ENCODE results near the gene CYP4F8.

Gene CYP4F8

DNA sequence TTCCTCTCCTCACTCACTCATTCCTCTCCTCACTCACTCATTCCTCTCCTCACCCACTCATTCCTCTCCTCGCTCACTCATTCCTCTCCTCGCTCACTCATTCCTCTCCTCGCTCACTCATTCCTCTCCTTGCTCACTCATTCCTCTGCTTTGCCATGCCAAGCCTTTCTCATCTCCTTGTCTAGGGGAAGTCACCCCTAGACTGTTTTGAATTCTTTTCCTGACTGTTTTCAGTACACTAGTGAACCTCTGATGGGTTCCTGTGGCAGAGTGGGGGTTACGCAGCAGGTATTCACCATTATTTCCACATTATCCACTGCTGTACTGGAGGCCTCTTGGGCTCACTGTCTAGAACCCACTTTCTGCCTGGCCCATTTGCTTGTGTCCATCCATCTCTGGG is 1.2 kb downstream of the CYP4F8 start:
- Histone ChIP-seq H2BK5ac (ENCODE audit: low read length) (no peak overlapping the region), H2AFZ (ENCODE audit: low read length) (no peak overlapping the region), H3K4ac (ENCODE audit: low read length) (no peak overlapping the region), H2AK5ac (ENCODE audit: low read depth, low read length) (no peak overlapping the region), H4K91ac (ENCODE audit: low read depth, low read length, poor library complexity) (no peak overlapping the region), H3K27ac (replicated peaks; ENCODE audit: low read length) (no peak overlapping the region), H3K9me3 (replicated peaks in 1 of 2; ENCODE audit: control insufficient read depth in 2 of 2, insufficient read depth in 1 of 2, low read depth in 1 of 2, low read length in 2 of 2) (peaks cover 0 to 56% of the 10 kb centered on the region in 2 donors), H3K4me3 (ENCODE audit: low read length in 2 of 2) (no peak overlapping the region), H3K4me2 (ENCODE audit: insufficient read depth, low read length, poor library complexity, severe bottlenecking) (no peak overlapping the region), H3K36me3 (replicated peaks in 1 of 2; ENCODE audit: control insufficient read depth in 2 of 2, insufficient read depth in 2 of 2, low read length in 2 of 2) (no peaks in the 10 kb centered on the region), H3K4me1 (ENCODE audit: control insufficient read depth in 2 of 2, insufficient read depth in 1 of 2, low read depth in 1 of 2, low read length in 2 of 2) (no peaks in the 10 kb centered on the region), H3K27me3 (ENCODE audit: control insufficient read depth in 3 of 3, insufficient read depth in 3 of 3, low read depth in 1 of 3, low read length in 3 of 3) (no peaks in the 10 kb centered on the region), H2BK12ac (ENCODE audit: low read length) (no peak overlapping the region), H3K9ac (ENCODE audit: low read depth, low read length, poor library complexity) (no peak overlapping the region), H3K23ac (ENCODE audit: low read depth, low read length, poor library complexity) (no peak overlapping the region), H3K14ac (ENCODE audit: low read length) (no peak overlapping the region), H3K18ac (ENCODE audit: low read length) (no peak overlapping the region), H2BK15ac (ENCODE audit: low read length) (no peak overlapping the region), H3K79me1 (ENCODE audit: low read depth, low read length) (no peaks in the 10 kb centered on the region), H2BK120ac (ENCODE audit: low read depth, low read length) (no peak overlapping the region), H4K8ac (ENCODE audit: low read depth, low read length) (no peak overlapping the region)
- DNase-seq (ENCODE audit: low spot score): no peak
- WGBS, 2 donors (ENCODE audit: extremely low coverage in 2 of 2, insufficient read length in 2 of 2, insufficient replicate concordance in 1 of 2): no CpG with 5 or more reads among the region's 4 CpGs

DNA sequence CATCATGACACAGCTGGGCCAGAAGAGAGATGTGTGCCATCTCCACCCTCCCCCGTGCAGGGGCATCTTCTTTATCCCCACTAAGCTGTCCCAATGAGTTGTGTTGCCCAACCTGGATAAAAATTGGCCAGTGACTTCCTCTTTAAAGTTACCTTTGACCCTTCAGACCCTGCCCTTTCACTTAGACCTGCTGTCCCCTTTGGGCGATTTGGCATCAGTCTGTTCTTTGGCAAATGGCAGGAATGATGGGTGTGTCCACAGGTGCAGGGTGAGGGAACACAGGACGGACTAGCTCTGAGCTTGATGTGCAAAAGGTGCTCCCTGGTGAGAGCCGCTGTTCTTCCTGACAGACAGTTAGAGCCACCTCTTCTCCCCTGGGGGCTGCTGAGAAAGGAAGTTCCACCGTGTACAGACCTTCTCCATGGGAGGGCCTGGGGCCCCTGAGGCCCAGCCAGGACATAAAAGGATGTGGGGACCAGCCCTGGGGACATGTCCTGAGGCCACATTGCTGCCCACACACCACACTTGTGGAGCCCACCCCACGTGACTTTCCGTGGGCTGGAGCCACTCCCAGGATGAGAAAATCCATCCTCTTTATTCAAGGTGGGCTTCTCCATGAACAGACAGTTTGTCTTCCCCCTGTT is 1.7 kb downstream of the CYP4F8 start:
- DNase-seq (ENCODE audit: low spot score): no peak
- H2BK120ac ChIP-seq (ENCODE audit: low read depth, low read length): no peak overlapping the region
- WGBS, 2 donors (ENCODE audit: extremely low coverage in 2 of 2, insufficient read length in 2 of 2, insufficient replicate concordance in 1 of 2): no CpG with 5 or more reads among the region's 7 CpGs

GRCh38 chr19:15618321-15618720 is 3.3 kb downstream of the CYP4F8 start:
- no CpG with 5 or more reads among the region's 5 CpGs for WGBS, 2 donors (ENCODE audit: extremely low coverage in 2 of 2, insufficient read length in 2 of 2, insufficient replicate concordance in 1 of 2)
- Histone ChIP-seq H2BK120ac (ENCODE audit: low read depth, low read length) (no peak overlapping the region), H3K4me2 (ENCODE audit: insufficient read depth, low read length, poor library complexity, severe bottlenecking) (no peak overlapping the region), H2AFZ (ENCODE audit: low read length) (no peak overlapping the region), H3K14ac (ENCODE audit: low read length) (no peak overlapping the region), H3K23ac (ENCODE audit: low read depth, low read length, poor library complexity) (no peak overlapping the region), H2BK5ac (ENCODE audit: low read length) (no peak overlapping the region), H3K18ac (ENCODE audit: low read length) (no peak overlapping the region), H3K36me3 (replicated peaks in 1 of 2; ENCODE audit: control insufficient read depth in 2 of 2, insufficient read depth in 2 of 2, low read length in 2 of 2) (no peaks in the 10 kb centered on the region), H3K4me3 (ENCODE audit: low read length in 2 of 2) (no peak overlapping the region), H3K27me3 (ENCODE audit: control insufficient read depth in 3 of 3, insufficient read depth in 3 of 3, low read depth in 1 of 3, low read length in 3 of 3) (peaks cover 0 to 3% (median 0%) of the 10 kb centered on the region in 3 experiments), H3K4ac (ENCODE audit: low read length) (no peak overlapping the region), H4K91ac (ENCODE audit: low read depth, low read length, poor library complexity) (no peak overlapping the region), H3K9me3 (replicated peaks in 1 of 2; ENCODE audit: control insufficient read depth in 2 of 2, insufficient read depth in 1 of 2, low read depth in 1 of 2, low read length in 2 of 2) (peaks cover 0 to 66% of the 10 kb centered on the region in 2 donors), H2BK15ac (ENCODE audit: low read length) (no peak overlapping the region), H4K8ac (ENCODE audit: low read depth, low read length) (no peak overlapping the region), H3K9ac (ENCODE audit: low read depth, low read length, poor library complexity) (no peak overlapping the region), H2AK5ac (ENCODE audit: low read depth, low read length) (no peak overlapping the region), H3K4me1 (ENCODE audit: control insufficient read depth in 2 of 2, insufficient read depth in 1 of 2, low read depth in 1 of 2, low read length in 2 of 2) (no peaks in the 10 kb centered on the region), H3K79me1 (ENCODE audit: low read depth, low read length) (no peaks in the 10 kb centered on the region), H3K27ac (replicated peaks; ENCODE audit: low read length) (no peak overlapping the region), H2BK12ac (ENCODE audit: low read length) (no peak overlapping the region)
- DNase-seq (ENCODE audit: low spot score): no peak

More for the DNA sequence above, 1.7 kb downstream of the CYP4F8 start:
- Histone ChIP-seq H3K14ac (ENCODE audit: low read length) (no peak overlapping the region), H3K4me1 (ENCODE audit: control insufficient read depth in 2 of 2, insufficient read depth in 1 of 2, low read depth in 1 of 2, low read length in 2 of 2) (no peaks in the 10 kb centered on the region), H2BK12ac (ENCODE audit: low read length) (no peak overlapping the region), H2AFZ (ENCODE audit: low read length) (no peak overlapping the region), H3K79me1 (ENCODE audit: low read depth, low read length) (no peaks in the 10 kb centered on the region), H2AK5ac (ENCODE audit: low read depth, low read length) (no peak overlapping the region), H4K8ac (ENCODE audit: low read depth, low read length) (no peak overlapping the region), H3K27me3 (ENCODE audit: control insufficient read depth in 3 of 3, insufficient read depth in 3 of 3, low read depth in 1 of 3, low read length in 3 of 3) (no peaks in the 10 kb centered on the region), H3K4me3 (ENCODE audit: low read length in 2 of 2) (no peak overlapping the region), H3K9me3 (replicated peaks in 1 of 2; ENCODE audit: control insufficient read depth in 2 of 2, insufficient read depth in 1 of 2, low read depth in 1 of 2, low read length in 2 of 2) (peaks cover 0 to 57% of the 10 kb centered on the region in 2 donors), H3K36me3 (replicated peaks in 1 of 2; ENCODE audit: control insufficient read depth in 2 of 2, insufficient read depth in 2 of 2, low read length in 2 of 2) (no peaks in the 10 kb centered on the region), H2BK5ac (ENCODE audit: low read length) (no peak overlapping the region), H2BK15ac (ENCODE audit: low read length) (no peak overlapping the region), H3K23ac (ENCODE audit: low read depth, low read length, poor library complexity) (no peak overlapping the region), H3K18ac (ENCODE audit: low read length) (no peak overlapping the region), H4K91ac (ENCODE audit: low read depth, low read length, poor library complexity) (no peak overlapping the region), H3K4me2 (ENCODE audit: insufficient read depth, low read length, poor library complexity, severe bottlenecking) (no peak overlapping the region), H3K4ac (ENCODE audit: low read length) (no peak overlapping the region), H3K27ac (replicated peaks; ENCODE audit: low read length) (no peak overlapping the region), H3K9ac (ENCODE audit: low read depth, low read length, poor library complexity) (no peak overlapping the region)

DNA sequence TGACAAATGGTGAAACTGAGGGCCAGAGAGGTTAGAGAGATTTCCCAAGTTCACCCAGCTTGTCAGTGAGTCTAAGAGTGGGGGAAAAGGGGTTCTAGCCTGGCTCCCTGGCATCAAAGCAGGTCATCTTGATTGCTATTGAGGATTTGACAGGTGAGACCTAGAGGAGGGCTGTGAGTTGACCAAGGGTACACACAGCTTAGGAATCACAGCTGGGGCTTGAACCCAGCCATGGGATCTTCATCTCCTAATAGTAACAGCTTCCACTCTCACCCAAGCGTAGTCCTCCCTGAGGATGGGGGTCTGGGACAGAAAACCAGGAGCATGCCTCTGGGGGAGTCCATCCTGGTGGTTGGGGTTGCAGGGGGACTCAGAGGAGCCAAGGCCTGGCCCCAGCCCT is 6.8 kb downstream of the CYP4F8 start:
- Histone ChIP-seq H4K8ac (ENCODE audit: low read depth, low read length) (no peak overlapping the region), H3K4ac (ENCODE audit: low read length) (no peak overlapping the region), H3K4me1 (ENCODE audit: control insufficient read depth in 2 of 2, insufficient read depth in 1 of 2, low read depth in 1 of 2, low read length in 2 of 2) (no peaks in the 10 kb centered on the region), H4K91ac (ENCODE audit: low read depth, low read length, poor library complexity) (no peak overlapping the region), H3K9me3 (replicated peaks in 1 of 2; ENCODE audit: control insufficient read depth in 2 of 2, insufficient read depth in 1 of 2, low read depth in 1 of 2, low read length in 2 of 2) (peaks cover 0 to 56% of the 10 kb centered on the region in 2 donors), H3K9ac (ENCODE audit: low read depth, low read length, poor library complexity) (no peak overlapping the region), H3K14ac (ENCODE audit: low read length) (no peak overlapping the region), H3K27ac (replicated peaks; ENCODE audit: low read length) (no peak overlapping the region), H3K4me3 (ENCODE audit: low read length in 2 of 2) (no peak overlapping the region), H3K18ac (ENCODE audit: low read length) (no peak overlapping the region), H3K27me3 (ENCODE audit: control insufficient read depth in 3 of 3, insufficient read depth in 3 of 3, low read depth in 1 of 3, low read length in 3 of 3) (peaks cover 0 to 3% (median 0%) of the 10 kb centered on the region in 3 experiments), H3K79me1 (ENCODE audit: low read depth, low read length) (no peaks in the 10 kb centered on the region), H2AK5ac (ENCODE audit: low read depth, low read length) (no peak overlapping the region), H2BK5ac (ENCODE audit: low read length) (no peak overlapping the region), H2BK120ac (ENCODE audit: low read depth, low read length) (no peak overlapping the region), H2BK15ac (ENCODE audit: low read length) (no peak overlapping the region), H3K23ac (ENCODE audit: low read depth, low read length, poor library complexity) (no peak overlapping the region), H2BK12ac (ENCODE audit: low read length) (no peak overlapping the region), H3K36me3 (replicated peaks in 1 of 2; ENCODE audit: control insufficient read depth in 2 of 2, insufficient read depth in 2 of 2, low read length in 2 of 2) (no peaks in the 10 kb centered on the region), H2AFZ (ENCODE audit: low read length) (no peak overlapping the region), H3K4me2 (ENCODE audit: insufficient read depth, low read length, poor library complexity, severe bottlenecking) (no peak overlapping the region)
- no peak for DNase-seq (ENCODE audit: low spot score)
- WGBS, 2 donors (ENCODE audit: extremely low coverage in 2 of 2, insufficient read length in 2 of 2, insufficient replicate concordance in 1 of 2): no CpG with 5 or more reads among the region's 1 CpG
